Fibroblast of lung (primary cell): ENCODE measurements around the gene RING1.

ENCODE experiments used
- CTCF ChIP-seq, 2 donors: IDR thresholded peaks in 1 of 2; conservative IDR thresholded peaks in 1 of 2; 1 replicate in 1 of 2; 2 replicates in 1 of 2; pipeline ENCODE4 v1.5.1; 2011 to 2012; ENCODE audit warnings: low read length in 2 of 2, control low read depth in 1 of 2, inconsistent platforms in 1 of 2, low read depth in 1 of 2, mild to moderate bottlenecking in 1 of 2
- EZH2 ChIP-seq: IDR thresholded peaks from 2 replicates; pipeline ENCODE4 v1.5.1; 2012; ENCODE audit warnings: low read length, control low read depth, mild to moderate bottlenecking; ENCODE audit errors: missing control alignments

- no peak for TF ChIP-seq CTCF (conservative IDR thresholded peaks at IDR 0.05 in 1 of 2, IDR thresholded peaks at IDR 0.05 in 1 of 2; ENCODE audit: low read depth in 1 of 2, low read length in 2 of 2)
- TF ChIP-seq EZH2 = no peak
These were observed 5.7 kb downstream of the RING1 start for GRCh38 chr6:33213989-33214335.
